Liver (tissue), 9 donors: ENCODE measurements around the gene NOL4L. TPM values are rescaled to one million over a fixed set of nuclear protein-coding genes. Genes with fewer than 3 reads are reported as not detected.

Source experiments
- DNase-seq: peaks from one replicate; pipeline ENCODE4 v3.0.0-alpha.2; 2017; ENCODE audit warnings: low spot score
- H3K27ac ChIP-seq, 2 donors: one replicate each; pipeline ENCODE4 v1.7.0; 2013; ENCODE audit warnings: inconsistent platforms in 2 of 2, low read length in 2 of 2, control low read depth in 1 of 2, low read depth in 1 of 2, mild to moderate bottlenecking in 1 of 2
- H3K27me3 ChIP-seq, 4 donors: one replicate each; pipeline versions ENCODE4 v1.6.1 to v1.7.0; 2013; ENCODE audit warnings: low read length in 3 of 4, inconsistent platforms in 1 of 4, mild to moderate bottlenecking in 1 of 4, moderate library complexity in 1 of 4; ENCODE audit not compliant: control insufficient read depth in 4 of 4, insufficient read depth in 4 of 4
- H3K36me3 ChIP-seq, 4 donors: one replicate each; pipeline versions ENCODE4 v1.6.1 to v1.7.0; 2013; ENCODE audit warnings: low read length in 3 of 4, mild to moderate bottlenecking in 3 of 4, low read depth in 1 of 4, moderate library complexity in 1 of 4; ENCODE audit not compliant: control insufficient read depth in 4 of 4, insufficient read depth in 3 of 4
- H3K4me1 ChIP-seq, 4 donors: one replicate each; pipeline versions ENCODE4 v1.6.1 to v1.7.0; 2013; ENCODE audit warnings: low read length in 3 of 4, mild to moderate bottlenecking in 3 of 4, moderate library complexity in 1 of 4; ENCODE audit not compliant: control insufficient read depth in 4 of 4, insufficient read depth in 4 of 4
- H3K4me3 ChIP-seq, 3 donors: one replicate each; pipeline versions ENCODE4 v1.6.1 to v1.7.0; 2013; ENCODE audit warnings: low read length in 3 of 3, control low read depth in 1 of 3, low read depth in 1 of 3, mild to moderate bottlenecking in 1 of 3
- H3K9ac ChIP-seq, 2 donors: one replicate each; pipeline ENCODE4 v1.7.0; 2013; ENCODE audit warnings: low read length in 2 of 2, mild to moderate bottlenecking in 2 of 2, moderate library complexity in 2 of 2, control low read depth in 1 of 2, low read depth in 1 of 2
- H3K9me3 ChIP-seq, 4 donors: one replicate each; pipeline versions ENCODE4 v1.6.1 to v1.7.0; 2013; ENCODE audit warnings: low read length in 3 of 4; ENCODE audit not compliant: control insufficient read depth in 4 of 4
- CTCF ChIP-seq: fragments of 150-350 bp; IDR thresholded peaks from 2 replicates; pipeline ENCODE4 v1.5.1; 2017; ENCODE audit warnings: improper control_type of control experiment, low read depth, low read length; ENCODE audit not compliant: missing input control
- FOXA1 ChIP-seq: IDR thresholded peaks from 2 replicates; pipeline ENCODE4 v1.6.1; 2016; ENCODE audit warnings: antibody characterized with exemption
- HNF4G ChIP-seq: IDR thresholded peaks from 2 replicates; pipeline ENCODE4 v1.6.1; 2016; ENCODE audit warnings: antibody characterized with exemption
- JUND ChIP-seq, 2 donors: IDR thresholded peaks; 2 replicates each; pipeline ENCODE4 v1.6.1; 2016; ENCODE audit warnings: antibody characterized with exemption in 2 of 2
- NR2F2 ChIP-seq: IDR thresholded peaks from 2 replicates; pipeline ENCODE4 v1.6.1; 2016; ENCODE audit warnings: antibody characterized with exemption
- RAD21 ChIP-seq, 2 donors: IDR thresholded peaks; 2 replicates each; pipeline ENCODE4 v1.6.1; 2016; ENCODE audit warnings: antibody characterized with exemption in 2 of 2, mild to moderate bottlenecking in 2 of 2
- REST ChIP-seq: IDR thresholded peaks from 2 replicates; pipeline ENCODE4 v1.6.1; 2016; ENCODE audit warnings: antibody characterized with exemption, mild to moderate bottlenecking
- SP1 ChIP-seq: IDR thresholded peaks from 2 replicates; pipeline ENCODE4 v1.6.1; 2018; ENCODE audit warnings: antibody characterized with exemption, mild to moderate bottlenecking
- YY1 ChIP-seq: IDR thresholded peaks from 2 replicates; pipeline ENCODE4 v1.6.1; 2016; ENCODE audit warnings: antibody characterized with exemption, mild to moderate bottlenecking
- WGBS: extraction: QIAGEN DNeasy Blood & Tissue Kit; methylation state at CpG from one replicate; pipeline ENCODE4 v1.1.7; 2013; 5-methylcytosine and 5-hydroxymethylcytosine counted together
- polyA plus RNA-seq, 2 donors: library from polyadenylated mRNA; stranded (reverse) in 1 of 2; unstranded in 1 of 2; fragments of 200-250 nt in 1 of 2; fragments of >200 nt in 1 of 2; fragmentation: Nextera tagmentation in 1 of 2; extraction: Ambion mirVana in 1 of 2; gene quantifications; one replicate each; pipeline versions ENCODE4 v1.2.1 to v1.2.3, GENCODE V29; 2013 to 2015
- total RNA-seq, 2 donors: library from RNA; depleted of rRNA; stranded (reverse); fragments of >200 nt; gene quantifications; one replicate each; pipeline ENCODE4 v1.2.3, GENCODE V29; 2014
- donor health status: healthy.
- donor health status: healthy.
- donor health status: healthy.
- donor health status: healthy.
- donor health status: healthy.

Gene NOL4L
- total and polyA plus RNA-seq, 4 donors, result 2.2 to 6.8 (median 4.3) TPM

GRCh38 chr20:32564440-32564839 is 20.7 kb downstream of the NOL4L start (continued):
- TF ChIP-seq FOXA1, result no peak
- TF ChIP-seq SP1, result no peak
- no peak for TF ChIP-seq HNF4G

- Histone ChIP-seq H3K27me3 (no peaks in the 10 kb centered on the region), H3K36me3 (no peaks in the 10 kb centered on the region), H3K4me3 (no peak overlapping the region), H3K9ac (no peak overlapping the region), H3K4me1 (peaks cover 0 to 3% (median 0%) of the 10 kb centered on the region in 4 donors), H3K27ac (no peak overlapping the region), H3K9me3 (no peaks in the 10 kb centered on the region)
- no peak for TF ChIP-seq REST
- no peak for TF ChIP-seq NR2F2
- no peak for TF ChIP-seq RAD21 (IDR thresholded peaks at IDR 0.05)
- TF ChIP-seq YY1, result no peak
- TF ChIP-seq HNF4G, result no peak
- no peak for TF ChIP-seq JUND (IDR thresholded peaks at IDR 0.05)
- 93% methylated on average over 25 of the region's 25 CpGs for WGBS
- no peak for DNase-seq
Observed at GRCh38 chr20:32563311-32564272, 21.5 kb downstream of the NOL4L start.

GRCh38 chr20:32562495-32562911 is 22.6 kb downstream of the NOL4L start:
- H3K9ac ChIP-seq, result no peak overlapping the region
- H3K9me3 ChIP-seq, result no peaks in the 10 kb centered on the region
- no peak overlapping the region for H3K27ac ChIP-seq
- H3K4me1 ChIP-seq, result peaks cover 0 to 3% (median 0%) of the 10 kb centered on the region in 4 donors
- H3K27me3 ChIP-seq, result no peaks in the 10 kb centered on the region
- 40% methylated on average over 5 of the region's 5 CpGs for whole genome bisulfite sequencing
- DNase-seq, result no peak
- no peak for TF ChIP-seq RAD21 (IDR thresholded peaks at IDR 0.05)
- TF ChIP-seq CTCF, result no peak
- H3K4me3 ChIP-seq, result no peak overlapping the region
- no peaks in the 10 kb centered on the region for H3K36me3 ChIP-seq
